NT2/D1 (cell line): ENCODE data around the gene ING4.

Source experiments
- SUZ12 ChIP-seq: IDR thresholded peaks from 2 replicates; pipeline ENCODE4 v1.6.1; 2011; ENCODE audit not compliant: insufficient read length, insufficient read depth; ENCODE audit errors: extremely low read depth
- YY1 ChIP-seq: IDR thresholded peaks from 2 replicates; pipeline ENCODE4 v1.6.1; 2011; ENCODE audit not compliant: insufficient read length, insufficient read depth
- ZNF274 ChIP-seq: IDR thresholded peaks from 2 replicates; pipeline ENCODE4 v1.6.1; 2011; ENCODE audit warnings: mild to moderate bottlenecking, low read depth, low read length

DNA sequence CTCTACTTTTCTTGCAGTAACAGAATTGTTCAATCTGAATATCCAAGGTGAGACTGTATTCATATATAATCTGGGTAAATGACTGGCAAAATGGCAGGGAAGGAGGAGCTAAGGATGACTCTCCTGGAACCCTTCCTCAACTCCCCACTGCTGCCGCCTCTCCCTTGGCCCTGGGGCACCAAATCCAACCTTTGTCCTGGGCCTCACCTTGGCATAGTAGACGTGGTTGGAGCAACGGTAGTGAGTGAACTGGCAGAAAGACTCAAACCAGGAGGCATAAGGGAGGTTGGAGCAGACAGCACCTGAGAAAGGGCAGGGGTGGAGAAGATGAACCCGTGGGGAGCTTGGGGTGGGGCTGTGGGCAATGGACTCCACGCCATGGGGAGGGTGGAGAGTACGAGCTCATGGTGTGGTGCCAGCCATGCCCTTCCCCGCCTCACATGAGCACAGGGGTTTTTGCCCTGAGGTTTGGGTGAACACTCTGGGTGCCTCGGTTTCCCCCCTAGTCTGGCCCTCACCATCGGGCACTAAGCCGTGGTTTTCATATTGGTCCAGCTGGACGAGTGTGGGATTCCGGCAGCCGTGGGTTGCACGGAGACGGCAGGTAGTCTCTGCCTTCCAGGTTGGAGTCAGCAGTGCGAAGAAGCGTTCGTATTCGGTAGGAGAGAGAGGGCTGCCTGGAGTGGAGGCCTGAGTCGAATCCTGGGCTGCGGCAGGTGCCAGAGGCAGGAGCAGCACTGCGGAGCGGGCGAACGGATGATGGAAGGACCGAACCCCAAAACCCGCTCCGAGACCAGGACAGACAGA, 16.4 kb downstream of the ING4 start:
- TF ChIP-seq ZNF274 = no peak
- TF ChIP-seq SUZ12 = no peak
- TF ChIP-seq YY1 = no peak
